SH-SY5Y (cell line): ENCODE data around the gene FBXW7.

ENCODE experiments used
- GATA2 ChIP-seq: IDR thresholded peaks from 2 replicates; pipeline ENCODE4 v1.6.1; 2011; ENCODE audit warnings: mild to moderate bottlenecking, low read depth, low read length
- GATA3 ChIP-seq: IDR thresholded peaks from 2 replicates; pipeline ENCODE4 v1.6.1; 2011; ENCODE audit warnings: low read depth, mild to moderate bottlenecking, low read length, moderate library complexity

- TF ChIP-seq GATA3 (no peak), GATA2 (no peak)
These were observed 229.4 kb downstream of the FBXW7 start for GRCh38 chr4:152306541-152306940.
